HG03196 (cell line): Measurements from ENCODE around the gene SPOCK1.
"Not testable (repeated sequence)": the region's sequence is repeated elsewhere in the genome, so short reads cannot be mapped to it uniquely, and the experiment has no call there.

Experiments used
- ATAC-seq: cut with Tn5 transposase; IDR thresholded peaks from one replicate; pipeline ENCODE4 v1.9.1; 2021; ENCODE audit not compliant: unreplicated experiment

Gene SPOCK1

DNA sequence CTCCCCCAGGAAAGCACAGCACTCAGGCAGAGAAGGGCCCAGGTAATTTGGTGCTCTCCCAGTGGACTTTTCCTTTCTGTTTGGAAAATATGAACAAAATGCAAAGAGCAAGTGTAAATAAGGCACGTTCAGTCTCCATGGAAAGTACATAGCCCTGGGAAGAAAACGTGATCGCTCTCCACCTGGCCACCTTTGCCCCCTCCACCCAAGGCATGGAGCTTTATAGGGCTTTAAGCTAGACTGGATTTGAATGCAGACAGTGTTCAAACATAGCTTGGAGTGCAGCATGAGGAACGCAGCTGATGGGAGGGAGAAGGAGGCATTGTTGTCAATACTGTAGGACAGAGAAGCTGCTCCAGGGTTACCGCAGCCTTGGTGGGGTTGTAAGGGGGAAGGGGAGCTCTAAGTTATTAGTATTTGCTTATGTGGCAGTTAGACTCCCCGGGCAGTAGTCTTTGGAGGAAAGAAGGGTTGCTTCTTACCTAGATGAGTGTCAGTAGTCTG is 500.2 kb downstream of the SPOCK1 start:
- ATAC-seq = no peak

DNA sequence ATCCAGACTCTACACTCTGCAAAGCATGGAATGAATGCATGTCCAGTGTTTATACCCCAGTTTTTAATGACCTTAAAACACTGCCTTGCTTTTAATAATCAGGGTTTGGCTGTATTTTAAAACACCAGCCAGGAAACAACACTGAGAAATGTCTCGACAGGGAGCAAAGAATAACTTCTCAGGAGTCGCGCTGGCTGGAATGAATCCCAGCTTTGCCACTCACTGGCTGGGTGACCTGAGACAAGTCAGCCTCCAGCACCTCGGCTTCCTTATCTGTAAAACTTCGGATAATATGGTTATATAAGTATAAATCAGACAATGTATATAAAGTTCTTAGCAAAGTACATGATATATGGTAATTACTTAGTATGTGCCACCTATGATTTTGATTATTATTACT is 505.0 kb downstream of the SPOCK1 start:
- ATAC-seq = no peak

DNA sequence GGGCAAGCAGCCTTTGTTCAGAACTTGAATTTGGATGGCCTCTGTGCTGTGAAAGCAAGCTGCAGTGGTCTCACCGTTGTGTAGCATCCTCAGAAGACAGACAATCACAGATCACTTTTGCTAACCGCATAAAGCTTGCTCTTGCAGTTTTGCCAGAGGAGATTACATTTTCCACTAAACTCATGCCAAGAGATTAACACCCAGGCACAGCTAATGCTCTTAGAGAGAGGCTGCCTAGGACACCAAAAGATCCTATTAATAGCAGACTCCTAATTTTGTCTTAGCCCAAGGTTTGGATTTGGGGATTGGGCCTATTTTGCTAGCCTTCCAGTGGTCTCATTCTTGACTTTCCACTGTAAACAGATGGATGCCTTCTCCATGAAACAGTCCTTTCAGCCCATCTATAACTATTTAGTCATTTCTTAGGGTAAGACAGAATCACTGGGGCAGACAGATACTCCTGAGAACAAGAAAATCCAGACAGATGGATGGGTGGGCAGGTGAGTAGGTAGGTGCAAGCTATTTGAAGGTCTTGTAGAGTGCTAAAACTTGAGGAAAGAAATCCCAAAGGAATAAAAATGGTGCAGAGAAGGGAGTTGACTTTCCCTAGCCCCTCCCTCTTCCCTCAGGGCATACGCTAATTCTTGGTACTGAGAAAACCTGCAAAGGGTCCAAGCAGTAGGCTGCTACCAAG is 506.2 kb downstream of the SPOCK1 start:
- ATAC-seq = no peak

DNA sequence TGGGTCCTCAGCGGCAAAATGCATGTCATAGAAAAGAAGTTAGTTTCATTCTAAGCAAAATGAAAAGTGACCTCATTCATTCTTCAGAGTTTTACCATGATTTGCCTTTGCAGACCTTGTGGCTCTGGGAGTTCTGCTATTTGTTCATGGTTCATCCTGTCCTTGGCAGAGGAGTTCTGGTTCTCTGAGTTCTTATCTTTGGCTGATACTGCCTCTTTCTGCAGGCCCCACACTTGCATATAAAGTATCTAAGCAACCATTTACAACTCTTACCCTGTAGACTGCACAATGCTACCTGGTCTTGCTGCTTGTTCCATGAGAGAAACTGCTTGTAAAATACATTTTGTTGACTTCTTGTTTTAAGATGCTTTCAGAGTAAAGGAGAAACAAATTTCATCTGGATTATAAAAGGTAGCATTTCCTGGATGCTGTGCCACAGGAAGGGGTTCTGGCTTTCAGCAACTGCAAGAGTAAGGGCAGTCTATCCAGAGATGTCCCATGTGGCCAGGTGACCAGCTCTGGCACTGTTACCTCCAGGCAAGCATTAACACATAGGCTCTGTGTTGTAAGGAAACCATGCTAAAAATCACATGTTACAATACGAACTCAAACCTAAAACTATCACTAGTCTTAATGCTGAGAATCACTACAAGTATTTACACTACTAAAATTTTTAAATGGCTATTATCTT is 513.2 kb downstream of the SPOCK1 start:
- ATAC-seq = no peak

DNA sequence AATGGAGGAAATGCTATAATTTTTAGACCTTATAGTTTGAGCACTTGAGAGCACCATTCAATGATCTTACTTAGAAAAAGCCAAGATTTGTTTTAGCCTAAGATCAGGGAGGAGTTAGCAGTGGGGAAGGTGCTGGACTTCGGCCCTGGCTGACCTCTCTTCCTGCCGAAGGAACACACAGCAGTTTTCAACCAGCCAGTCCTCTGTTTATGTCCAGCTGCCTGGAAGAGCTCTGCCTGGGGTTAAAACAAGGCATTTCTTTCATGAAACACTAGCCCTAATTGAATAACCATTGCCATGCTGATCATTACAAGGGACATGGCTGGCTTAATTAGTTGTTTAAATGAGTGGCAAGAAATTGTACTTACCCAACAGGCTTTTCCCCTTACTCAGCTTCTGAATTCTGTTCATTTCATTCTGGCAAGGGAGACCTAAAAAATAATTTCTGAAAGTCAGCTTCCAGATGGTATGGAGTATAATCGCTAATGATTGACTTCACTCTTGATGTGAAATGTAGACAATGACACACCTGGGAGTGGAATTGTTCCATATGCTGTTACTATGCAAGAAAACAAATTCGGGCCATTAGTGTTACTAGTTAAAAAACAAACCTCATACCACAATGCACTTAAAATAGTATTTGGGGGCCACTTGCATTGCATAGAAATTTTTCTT is 514.2 kb downstream of the SPOCK1 start:
- no peak for ATAC-seq

DNA sequence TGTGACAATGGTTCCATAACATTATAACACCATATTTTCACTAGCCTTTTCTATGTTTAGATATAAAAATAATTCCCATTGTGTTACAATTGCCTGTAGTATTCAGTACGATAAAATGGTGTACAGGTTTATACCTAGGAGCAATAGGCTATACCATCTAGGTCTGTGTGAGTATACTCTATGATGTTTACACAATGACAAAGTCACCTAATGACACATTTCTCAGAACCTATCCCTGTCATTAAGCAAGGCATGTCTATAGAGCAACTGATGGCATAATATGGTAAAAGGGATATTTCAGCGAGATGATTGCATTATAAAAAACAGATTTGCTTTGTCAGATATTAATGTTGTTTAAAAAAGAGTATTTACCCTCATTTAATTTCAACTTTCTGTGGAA is 517.2 kb downstream of the SPOCK1 start:
- ATAC-seq = no peak

DNA sequence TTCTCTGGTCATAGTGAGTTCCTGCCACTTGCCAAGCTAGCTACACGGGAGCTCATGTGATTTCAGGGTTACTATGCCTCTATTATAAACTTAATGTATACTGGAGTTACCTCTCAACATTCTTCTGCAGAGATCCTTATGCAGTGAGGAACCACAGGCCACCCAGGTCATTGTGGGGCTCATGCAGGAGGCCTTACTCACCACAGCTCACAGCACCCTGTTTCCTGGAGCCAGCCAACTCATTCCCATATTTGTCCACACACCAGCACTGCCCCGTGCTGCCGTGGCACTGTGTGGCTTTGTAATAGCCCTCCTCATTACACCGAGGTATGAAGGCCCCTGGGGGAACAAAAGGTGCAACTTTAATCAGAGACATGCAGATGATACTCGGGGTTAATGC is 520.0 kb downstream of the SPOCK1 start:
- no peak for ATAC-seq

DNA sequence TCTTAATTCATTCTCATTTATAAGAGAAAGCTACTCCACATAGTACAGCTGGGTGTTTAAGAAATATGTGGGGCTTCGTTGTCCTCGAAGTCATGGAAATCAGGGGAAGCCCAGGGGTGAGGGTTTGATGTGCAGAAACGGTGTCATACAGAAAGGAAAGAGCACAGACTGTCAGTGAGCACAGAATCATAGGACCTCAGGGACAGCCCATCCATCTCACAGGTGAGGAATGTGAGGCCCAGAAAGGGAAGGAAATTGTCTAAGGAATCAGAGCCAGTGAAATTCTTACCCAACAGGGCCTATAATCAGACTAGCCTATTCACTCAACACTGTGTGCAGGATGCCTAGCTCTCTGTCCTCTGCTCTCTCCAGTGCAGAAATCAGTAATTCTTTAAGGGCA is 535.6 kb downstream of the SPOCK1 start:
- ATAC-seq = no peak

DNA sequence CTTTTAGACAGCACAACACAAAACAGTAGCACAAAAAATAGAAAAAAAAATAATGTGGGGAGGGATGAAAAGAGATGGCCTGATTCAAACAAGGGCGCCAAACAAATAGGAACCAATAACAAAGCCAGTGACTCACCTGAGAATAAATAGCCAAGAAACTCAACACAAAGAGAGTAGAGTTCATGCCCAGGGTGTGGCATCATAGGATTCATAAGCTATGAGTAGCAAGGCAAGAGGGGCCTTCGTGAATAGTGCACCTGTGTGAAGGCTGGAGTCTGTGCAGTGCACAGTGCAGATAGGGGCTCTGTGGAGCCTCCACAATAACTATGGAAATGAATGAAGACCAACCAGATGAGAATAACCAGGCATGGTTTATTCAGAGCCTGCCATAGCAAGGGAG is 541.7 kb downstream of the SPOCK1 start:
- ATAC-seq = no peak

DNA sequence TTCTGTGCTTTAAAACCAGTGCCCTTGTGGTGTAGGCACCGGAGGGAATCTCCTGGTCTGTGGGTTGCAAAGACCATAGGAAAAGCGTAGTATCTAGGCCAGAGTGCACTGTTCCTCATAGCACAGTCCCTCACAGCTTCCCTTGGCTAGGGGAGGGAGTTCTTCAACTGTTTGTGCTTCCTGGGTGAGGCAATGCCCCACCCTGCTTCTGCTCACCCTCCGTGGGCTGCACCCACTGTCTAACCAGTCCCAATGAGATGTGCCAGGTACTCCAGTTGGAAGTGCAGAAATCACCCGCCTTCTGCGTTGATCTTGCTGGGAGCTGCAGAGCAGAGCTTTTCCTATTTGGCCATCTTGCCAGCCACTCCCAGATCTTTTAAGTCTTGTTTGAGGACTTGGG is 545.0 kb downstream of the SPOCK1 start:
- ATAC-seq = not testable (repeated sequence)

DNA sequence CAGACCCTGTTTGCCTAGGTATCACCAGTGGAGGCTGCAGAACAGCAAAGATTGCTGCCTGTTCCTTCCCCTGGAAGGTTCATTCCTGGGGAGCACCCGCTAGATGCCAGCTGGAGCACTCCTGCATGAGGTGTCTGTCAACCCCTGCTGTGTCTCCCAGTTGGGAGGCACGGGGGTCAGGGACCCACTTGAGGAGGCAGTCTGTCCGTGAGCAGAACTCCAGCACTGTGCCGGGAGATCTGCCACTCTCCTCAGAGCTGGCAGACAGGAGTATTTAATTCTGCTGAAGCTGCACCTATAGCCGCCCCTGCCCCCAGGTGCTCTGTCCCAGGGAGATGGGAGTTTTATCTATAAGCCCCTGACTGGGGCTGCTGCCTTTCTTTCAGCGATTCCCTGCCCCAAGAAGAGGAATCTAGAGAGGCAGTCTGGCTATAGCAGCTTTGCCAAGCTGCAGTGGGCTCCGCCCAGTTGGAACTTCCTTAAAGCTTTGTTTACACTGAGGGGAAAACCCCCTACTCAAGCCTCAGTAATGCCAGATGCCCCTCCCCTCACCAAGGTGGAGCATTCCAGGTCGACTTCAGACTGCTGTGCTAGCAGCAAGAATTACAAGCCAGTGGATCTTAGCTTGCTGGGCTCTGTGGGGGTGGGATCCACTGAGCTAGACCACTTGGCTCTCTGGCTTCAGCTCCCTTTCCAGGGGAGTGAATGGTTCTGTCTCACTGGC is 545.6 kb downstream of the SPOCK1 start:
- not testable (repeated sequence) for ATAC-seq

DNA sequence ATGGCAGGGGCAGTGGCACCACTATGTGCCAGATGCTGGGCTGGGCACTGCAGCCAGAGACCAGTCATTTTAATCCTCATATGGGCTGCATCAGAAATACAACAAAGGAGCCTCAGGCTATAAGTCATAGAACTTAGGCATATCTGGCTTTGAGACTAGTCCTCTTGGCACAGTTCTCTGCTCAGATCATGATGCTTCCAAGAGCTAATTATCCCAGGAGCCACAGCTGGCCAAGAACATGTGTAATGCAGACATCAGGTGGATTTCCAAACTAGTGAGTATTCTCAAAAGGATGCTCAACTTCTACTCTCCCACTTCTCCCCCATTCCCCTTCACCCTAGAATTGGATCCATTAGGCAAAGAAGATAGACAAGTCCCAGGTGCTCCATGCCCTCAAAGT is 571.6 kb downstream of the SPOCK1 start:
- ATAC-seq = no peak

DNA sequence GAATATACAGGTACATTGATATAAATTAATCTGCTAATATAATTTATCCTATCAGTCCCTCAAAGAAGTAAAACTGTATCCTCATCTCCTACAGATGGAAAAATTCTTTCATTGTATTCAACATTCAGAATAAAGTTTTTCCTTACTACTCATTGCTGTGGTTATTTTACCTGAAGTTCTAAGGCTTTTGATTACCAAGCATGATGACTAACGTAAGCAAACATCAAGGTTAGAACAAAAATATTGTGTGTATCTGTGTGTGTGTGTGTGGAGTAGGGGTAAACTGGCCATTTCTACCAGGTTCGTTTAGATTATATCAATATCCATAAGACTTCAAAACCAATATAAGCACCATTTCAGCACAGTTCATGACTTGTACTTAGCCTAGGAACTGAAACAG is 573.1 kb downstream of the SPOCK1 start:
- no peak for ATAC-seq
